ENCODE measurements around the gene EFCAB3. TPM values are rescaled to one million over a fixed set of nuclear protein-coding genes. Genes with fewer than 3 reads are reported as not detected.

Gene EFCAB3
- total RNA-seq, 1 donor from 2014 or later = 0.11 TPM

Other genes starting within 250 kb of the EFCAB3 start
- 31.9 and 32.3 TPM in 2 replicates for gene METTL2A, start 43.3 kb downstream of the EFCAB3 start, total RNA-seq
- gene TLK2, start 98.3 kb downstream of the EFCAB3 start, total RNA-seq = 45.5 and 48.4 TPM in 2 replicates
- 3.1 and 3.7 TPM in 2 replicates for gene MRC2, start 247.1 kb downstream of the EFCAB3 start, total RNA-seq